Stimulated activated CD8-positive, alpha-beta memory T cell treated with anti-CD3 and anti-CD28 coated beads, Interleukin-15, amount 100 ng/mL, for 4 hours (primary cell): ENCODE data around the gene NHS.

ENCODE experiments used
- DNase-seq, 2 donors: peaks; one replicate each; pipeline ENCODE4 v3.0.0-alpha.2; 2020; ENCODE audit warnings: low read depth in 2 of 2

NHS gene

DNA sequence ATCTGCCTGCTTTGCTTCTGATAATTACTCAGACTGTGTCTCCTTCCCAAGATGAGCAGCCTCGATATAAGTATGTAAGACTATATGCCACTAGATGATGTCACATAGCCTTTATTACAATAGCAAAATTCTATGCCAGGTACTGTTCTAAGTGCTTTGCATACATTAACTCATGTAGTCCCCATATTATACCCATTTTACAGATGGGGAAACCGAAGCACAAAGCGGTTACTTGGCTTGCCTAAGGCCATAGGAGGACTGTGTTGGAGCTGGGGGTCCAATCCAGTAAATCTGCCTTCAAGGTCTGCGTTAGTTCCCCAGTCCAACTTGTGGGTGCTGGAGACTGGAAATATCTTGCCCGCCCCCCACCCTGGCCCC lies 361.5 kb downstream of the NHS start:
- DNase-seq = no peak

DNA sequence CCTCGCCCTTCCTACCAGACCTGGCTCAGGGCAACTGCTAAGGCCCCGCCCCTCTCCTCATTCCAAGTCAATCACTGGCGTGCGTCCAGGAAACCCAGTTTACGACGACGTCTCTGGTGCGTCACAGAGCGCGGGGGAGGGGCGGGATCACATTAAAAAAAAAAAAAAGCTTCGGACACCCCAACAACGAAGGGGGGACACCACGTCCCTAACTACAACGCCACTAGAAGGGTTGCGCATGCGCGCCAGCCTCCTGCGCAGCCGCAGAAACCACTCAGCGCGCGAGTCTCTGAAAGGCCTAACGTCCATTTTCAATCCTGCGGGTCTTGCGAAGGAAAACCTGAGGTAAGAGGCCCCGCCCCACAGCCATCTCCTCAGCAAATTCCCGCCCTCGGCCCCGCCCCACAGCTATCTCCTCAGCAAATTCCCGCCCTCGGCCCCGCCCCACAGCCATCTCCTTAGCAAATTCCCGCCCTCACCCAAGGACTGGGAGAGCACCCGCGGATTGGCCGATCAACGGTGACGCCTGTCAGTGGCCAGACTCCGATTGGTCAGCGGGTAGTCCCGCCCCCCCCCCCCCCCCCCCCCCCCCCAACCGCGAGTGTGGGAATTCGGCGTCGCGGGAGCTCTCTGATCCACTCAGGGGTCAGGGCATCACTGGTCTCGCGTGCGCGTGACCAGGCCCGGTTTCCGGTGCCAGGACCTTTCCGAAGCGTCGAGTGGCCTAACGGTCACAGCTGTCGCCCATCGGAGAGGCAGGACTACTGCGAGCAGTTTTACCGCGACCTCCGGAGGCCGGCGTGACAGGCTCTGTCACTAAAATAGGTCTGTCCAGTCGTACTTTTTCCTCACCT lies 362.1 kb downstream of the NHS start, which contains the start of gene SCML1:
Gene SCML1, plus strand, starts transcription at position 638 of the 854 bp plus-strand sequence. CDS start 6,694 bp downstream, outside the sequence.
- DNase-seq = peak; percentile 71 to 86

DNA sequence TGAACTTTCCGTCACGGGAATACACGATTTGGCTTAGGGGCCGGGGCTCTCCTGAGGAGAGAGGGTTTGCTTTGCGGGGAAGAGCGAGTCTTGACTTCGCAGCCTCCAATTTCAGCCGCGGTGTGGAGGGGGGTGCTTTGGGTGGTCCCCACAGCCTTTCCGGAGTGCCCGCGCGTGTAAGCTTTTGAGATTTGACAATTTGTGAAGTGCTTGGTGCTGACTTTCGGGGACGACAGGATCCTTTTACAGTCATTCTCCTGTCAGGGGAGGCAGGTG lies 362.6 kb downstream of the NHS start:
- DNase-seq = peak; percentile 0 to 2

DNA sequence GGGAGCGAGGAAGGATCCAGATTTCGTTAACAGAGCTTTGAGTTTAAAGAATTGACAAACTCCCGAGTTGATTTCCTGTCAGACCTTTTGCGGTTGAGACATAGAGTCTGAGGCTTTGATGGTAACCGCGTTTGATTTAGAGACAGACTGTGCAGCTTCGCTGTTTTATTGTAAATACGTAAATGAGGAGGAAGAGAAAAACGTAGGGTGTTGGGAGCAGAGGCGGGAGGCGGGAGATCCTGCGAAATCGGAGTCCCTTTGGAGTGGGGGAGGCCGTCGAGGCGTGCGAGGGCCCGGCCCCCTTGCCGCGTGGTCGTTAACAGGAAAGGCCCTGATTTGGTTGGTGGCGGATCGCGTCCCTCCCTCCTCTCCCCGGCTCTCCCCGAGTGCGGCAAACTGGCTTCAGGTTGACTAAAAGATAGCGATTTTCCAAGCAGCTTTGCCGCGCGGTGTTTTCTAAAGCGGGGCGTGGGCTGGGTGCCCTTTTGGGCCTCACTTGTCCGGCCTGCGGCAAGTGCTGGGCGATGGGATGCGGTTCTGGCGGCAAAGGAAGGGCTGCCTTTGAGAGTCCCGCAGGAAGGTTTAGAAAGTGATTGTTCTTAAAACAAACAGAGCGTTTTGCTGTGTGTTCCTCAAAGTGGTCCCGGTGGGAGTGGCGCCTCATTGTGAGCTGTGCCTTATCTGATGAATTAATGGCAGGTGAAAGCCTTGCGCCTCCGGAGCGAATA lies 363.1 kb downstream of the NHS start:
- DNase-seq = peak; percentile 2 to 7

DNA sequence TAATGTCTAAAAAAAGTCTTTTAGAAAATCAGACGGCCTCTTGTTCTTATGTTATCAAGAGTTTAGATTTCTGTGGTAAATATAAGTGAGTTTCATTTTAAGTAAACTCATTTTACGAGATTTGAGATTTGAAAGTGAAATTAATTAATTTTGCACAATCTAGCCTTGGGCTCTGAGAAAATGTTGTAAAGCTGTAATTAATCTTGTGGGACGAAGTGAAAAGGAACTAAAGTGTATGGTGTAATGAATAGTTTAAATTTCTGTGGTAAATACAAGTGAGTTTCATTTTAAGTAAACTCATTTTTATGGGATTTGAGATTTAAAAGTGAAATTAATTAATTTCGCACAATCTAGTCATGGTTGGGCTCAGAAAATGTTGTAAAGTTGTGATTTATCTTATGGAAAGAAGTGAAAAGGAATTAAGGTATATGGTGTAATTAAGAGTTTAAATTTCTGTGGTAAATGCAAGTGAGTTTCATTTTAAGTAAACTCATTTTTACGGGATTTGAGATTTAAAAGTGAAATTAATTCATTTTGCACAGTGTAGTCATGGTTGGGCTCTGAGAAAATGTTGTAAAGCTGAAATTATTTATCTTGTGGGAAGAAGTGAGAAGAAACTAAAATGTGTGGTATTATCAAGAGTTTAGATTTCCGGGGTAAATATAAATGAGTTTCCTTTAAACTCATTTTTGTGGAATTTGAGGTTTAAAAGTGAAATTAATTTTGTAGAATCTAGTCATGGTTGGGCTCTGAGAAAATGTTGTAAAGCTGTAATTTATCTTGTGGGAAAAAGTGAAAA lies 363.9 kb downstream of the NHS start:
- no peak for DNase-seq

DNA sequence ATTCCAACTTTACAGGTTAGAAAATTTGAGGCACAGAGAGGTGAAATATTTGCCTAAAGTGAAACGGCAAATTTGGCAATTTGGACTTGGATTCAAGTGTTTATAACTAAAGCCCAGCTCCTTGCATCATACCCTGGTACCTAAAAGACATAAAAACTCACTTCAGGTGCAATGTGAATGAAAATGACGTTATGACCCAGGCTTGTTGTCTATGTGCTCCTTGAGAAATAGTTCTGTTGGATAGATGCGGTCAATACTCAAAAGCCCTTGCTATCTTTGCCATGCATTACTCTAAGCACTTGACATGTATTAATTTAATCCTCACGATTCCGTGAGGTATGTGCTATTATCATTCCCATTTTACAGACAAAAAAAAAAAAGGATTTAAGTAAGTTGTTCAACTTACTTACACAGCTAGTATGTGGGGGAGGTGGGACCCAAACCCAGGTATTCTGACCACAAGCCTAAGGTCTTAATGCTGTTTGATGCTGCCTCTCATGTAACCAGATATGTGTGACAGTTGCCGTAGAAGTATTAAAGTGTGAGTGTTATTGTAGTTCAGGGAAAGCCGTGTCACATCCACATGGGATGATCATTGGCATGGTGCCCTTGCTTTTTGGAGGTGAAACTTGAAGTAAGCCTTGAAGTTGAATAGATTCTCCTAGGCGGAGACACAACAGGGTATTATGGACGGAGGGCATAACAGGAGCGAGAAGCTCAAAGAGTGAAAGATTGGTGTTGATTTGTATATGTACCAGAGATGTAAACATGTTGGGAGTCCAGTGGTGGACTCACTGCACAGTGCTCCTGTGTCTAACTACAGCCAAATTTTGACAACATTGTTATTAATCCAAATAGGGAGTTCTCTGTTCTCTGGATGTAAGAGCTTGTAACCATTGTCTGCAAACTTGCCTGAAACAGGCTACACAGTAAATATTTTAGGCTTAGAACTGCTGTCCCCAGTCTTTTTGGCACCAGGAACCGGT lies 365.4 kb downstream of the NHS start:
- DNase-seq = no peak

DNA sequence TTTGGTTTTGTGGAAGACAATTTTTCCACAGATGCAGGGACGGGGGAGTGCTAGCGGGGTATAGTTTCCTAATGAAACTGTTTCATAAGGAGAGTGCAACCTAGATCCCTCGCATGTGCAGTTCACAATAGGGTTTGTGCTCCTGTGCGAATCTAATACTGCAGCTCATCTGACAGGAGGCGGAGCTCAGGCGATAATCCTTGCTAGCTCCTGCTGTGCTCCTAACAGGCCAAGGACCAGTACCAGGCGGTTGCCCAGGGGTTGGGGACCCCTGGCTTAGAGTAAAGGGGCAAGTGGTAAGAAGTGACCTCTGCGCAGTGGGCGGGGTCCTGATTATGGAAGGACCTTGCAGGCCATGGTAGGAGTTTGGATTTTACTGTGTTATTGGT lies 366.1 kb downstream of the NHS start:
- no peak for DNase-seq

DNA sequence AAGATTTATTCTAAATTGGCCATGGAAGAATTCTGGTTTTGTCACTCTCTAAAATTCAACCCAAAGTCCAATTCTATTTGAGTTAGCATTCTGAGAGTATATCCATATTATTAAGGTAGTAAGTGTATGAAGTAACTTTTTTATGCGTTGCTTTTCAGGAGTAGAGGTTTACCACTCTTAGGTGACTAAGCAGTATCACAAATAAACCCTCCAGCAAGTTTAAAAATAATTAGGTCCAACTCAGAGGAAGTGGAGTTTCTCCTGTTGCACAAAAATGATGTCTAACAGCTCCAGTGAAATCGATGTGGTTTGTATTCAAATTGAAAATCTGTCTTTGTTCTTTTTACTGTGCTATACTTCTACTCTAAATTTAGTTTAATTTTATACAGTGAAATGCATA lies 368.9 kb downstream of the NHS start:
- DNase-seq = no peak

DNA sequence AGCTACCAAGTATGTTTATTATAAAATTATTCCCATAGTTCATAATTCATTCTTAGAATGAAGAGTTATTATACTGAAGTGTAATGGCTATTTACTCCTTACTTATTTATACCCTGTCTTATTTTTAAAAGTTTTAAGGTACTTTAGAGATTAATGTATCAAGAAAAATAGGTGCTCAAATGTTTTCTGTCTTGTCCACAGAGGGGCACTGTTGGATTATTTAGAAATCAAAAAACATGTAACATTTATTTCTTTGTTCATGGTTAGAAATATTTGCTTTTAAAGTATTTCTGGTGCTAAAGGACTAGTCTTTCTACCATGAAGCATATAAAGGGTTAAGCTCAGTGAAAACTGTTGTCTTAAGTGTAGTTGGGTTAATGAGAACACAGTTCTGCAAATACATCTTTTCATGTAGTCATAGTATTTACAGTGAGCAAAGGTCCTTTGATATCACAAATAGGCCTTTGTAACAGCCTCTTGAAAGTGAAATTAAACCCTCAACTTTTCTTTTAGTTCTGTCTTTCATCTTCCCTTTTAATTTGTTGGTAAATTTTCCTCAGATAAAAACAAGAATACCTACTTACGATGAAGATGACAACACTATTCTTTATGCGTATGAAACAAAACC lies 370.0 kb downstream of the NHS start:
- no peak for DNase-seq

DNA sequence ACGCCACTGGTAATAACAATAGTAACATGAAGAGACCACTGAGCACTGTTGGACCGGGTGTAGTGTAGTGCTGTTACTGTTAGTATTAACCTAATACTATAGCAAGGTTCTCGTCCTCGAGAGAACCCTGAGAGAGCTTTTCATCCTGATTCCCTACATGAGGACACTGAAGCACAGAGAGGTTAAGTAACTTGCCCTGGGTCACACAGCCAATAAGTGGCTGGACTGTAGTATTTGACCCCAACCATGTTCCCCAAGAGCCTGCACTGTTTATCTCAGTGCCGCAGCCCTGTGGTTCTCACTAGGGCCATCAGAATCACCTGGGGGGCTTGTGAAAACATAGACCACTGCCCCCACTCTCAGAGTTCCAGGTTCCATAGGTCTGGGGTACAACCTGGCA lies 372.7 kb downstream of the NHS start:
- no peak for DNase-seq

DNA sequence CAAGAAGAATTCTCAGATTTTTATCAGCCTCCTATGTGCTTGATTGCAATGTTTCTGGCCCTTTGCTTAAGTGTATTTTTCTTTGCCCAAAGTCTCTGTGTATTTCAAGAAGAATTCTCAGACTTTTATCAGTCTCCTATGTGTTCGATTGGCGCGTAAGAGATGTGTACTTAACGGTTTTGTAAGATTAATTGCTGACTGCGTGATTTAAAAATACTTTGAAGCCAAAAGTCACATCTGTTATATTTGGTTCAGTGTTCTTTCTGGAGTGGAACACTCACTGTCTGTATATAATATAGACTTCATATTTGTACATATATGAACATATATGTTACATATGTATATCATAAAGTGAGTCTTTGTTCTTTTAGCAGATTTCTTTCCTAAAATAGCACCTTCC lies 373.7 kb downstream of the NHS start:
- no peak for DNase-seq

DNA sequence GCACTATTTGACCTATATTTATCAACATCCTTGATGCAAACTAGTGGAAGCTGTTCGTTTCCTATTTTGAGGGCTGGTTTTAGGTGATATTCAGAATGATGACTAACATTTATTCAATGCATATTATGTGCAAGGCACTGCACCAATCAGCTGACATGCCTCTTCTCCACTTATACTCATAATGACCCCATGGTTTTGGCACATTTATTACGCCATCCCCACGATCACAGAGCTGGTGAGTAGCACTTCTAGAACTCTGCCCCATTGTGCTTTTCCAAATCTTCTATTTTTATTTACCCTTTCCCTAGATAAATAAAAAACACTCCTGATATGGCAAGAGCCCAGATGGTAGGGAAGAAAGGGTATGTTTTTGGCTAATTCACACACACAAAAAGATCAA lies 375.4 kb downstream of the NHS start:
- no peak for DNase-seq

DNA sequence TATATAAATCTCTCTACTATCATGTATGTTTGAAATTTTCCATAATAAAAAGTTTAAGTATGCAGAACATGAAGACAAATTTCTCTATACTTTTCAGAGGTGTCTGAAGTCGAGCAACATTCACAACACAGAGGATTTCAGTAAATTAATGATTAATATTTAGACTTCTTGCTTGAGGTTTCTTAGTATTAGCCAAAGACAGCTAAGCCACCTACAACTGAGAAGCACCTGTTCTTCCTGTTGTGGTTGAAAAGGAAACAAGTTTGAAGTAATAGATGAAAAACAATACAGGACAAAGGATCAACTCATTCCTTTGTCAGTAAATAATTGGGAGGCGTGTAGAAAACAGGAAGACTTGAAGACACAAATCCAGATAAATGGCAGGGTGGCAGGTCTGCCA lies 383.4 kb downstream of the NHS start:
- DNase-seq = no peak

DNA sequence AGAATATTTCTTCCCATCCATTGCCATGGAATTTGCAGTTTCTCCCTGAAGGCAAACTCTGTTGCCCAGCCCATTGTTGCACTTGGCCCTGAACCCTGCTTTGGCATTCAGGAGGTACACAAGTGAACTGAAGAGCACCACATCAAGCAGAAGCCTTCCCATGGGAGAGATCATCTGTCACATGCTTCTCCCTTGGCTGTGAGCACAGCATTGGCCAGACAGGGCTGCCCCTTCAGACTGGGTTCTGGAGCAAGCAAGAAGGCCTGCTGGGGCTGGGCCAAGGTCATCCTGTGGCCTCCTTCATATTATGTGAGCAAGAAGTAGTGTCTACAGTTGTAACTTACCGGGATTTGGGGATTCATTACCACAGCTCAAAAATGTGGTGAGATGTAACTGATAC lies 385.0 kb downstream of the NHS start:
- no peak for DNase-seq

DNA sequence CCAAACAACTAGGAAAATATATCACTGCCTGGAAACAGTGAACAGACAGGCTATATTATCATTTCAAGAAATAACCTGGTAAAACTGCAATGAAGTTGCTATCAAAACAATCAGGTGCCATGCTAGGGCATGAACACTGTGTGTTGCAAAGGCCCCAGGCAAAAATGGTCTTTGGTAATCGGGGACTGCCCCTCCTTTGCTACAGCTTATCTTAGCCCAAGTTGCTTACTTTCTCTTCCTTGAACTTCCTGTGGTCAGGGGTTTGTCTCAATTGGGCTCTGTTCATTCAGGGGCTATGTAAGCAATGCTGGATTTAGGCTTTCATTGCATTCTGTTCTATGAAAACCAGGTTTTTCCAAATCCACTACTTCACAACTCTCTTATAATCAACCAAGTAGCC lies 392.7 kb downstream of the NHS start:
- no peak for DNase-seq

DNA sequence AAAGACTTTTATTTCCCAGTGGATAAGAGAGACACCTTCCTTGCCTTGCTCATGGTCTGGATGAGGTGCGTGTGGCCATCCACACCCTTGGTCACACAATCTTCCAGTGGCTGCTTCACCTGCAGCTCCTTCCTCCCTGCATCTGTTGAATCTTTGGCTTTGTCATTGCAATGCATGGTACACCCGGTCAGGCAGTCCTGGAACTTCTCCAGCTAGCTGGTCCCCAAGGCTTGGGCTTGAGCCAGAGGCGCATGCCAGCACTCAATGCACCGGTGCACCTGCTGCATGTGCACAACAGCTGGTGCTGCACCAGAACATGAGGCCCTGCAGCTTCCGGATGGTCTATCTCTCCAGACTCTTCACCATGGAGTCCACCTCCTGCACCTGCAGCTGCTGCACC lies 394.0 kb downstream of the NHS start:
- no peak for DNase-seq

DNA sequence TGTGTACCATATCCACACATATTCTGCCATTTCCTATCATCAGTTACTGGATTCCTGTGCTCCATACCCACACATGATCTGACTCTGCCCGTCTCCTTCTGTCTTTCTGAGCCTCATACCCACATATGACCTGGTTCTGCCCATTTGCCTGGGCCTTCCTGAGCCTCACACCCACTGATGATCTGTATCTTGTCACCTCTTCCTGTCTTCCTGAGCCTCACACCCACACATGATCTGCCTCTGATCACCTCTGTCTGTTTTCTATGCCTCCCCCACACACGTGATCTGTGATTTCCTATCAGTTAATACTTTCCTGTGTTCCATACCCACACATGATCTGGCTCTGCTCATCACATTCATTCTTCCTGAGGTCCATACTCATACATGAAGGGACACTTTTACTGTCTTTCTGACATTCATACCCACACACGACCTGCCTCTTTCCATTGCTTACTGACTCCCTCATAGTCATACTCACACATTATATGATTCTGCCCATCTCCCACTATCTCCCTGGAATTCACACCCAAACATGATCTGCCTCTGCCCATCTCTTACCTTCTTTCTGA lies 394.8 kb downstream of the NHS start:
- DNase-seq = peak in 1 of 2 donors; percentile 1

DNA sequence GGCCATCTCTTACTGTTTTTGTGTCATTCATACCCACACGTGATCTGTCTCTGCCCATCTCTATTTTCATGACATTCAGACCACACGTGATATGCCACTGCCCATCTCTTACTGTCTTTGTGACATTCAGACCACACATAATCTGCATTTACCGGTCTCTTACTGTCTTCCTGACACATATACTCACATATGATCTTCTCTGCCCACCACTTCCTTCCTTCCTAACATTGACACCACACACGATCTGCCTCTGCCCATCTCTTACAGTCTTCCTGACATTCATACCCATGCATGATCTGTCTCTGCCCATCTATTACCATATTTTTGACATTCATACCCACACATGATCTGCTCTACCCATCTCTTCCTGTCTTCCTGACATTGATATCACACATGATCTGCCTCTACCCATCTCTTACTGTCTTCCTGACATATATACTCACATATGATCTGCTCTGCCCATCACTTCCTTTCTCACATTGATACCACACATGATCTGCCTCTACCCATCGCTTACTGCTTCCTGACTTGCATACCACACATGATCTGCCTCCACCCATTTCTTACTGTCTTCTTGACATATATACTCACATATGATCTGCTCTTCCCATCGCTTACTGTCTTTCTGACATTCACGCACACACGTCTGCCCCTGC lies 398.3 kb downstream of the NHS start:
- no peak for DNase-seq

DNA sequence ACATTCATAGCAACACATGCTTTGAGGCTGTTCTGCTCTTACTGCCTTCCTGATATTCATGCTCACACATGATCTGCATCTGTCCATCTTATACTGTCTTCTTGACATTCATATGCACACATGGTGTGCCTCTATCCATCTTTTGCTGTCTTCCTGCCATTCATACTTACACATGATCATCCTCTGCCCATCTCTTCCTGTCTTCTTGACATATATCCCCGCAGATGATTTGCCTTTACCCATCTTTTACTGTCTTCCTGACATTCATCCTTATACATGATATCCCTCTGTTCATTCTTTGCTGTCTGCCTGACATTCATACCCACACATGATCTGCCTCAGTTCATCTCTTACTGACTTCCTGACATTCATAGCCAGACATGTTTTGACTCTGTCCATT lies 399.1 kb downstream of the NHS start:
- no peak for DNase-seq

DNA sequence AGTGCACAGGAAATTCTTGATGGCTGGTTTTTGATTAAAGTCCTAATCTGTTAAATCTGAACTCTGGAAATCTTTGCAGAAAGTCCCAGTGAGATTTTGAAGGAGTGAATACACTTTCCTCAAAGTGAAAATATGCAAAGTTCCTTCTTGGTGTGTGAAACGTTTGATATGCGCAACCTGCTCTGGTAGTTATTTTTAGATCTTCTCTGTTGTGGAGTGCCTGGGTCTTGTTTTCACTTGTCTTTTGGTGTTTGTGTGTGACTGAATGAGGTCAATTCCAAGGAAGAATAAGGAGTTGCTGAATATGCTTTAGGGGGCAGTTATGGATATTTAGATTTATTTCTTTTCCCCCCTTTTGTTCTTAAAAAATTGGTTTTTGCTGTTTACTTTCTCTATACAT lies 404.0 kb downstream of the NHS start:
- no peak for DNase-seq
